ENCODE data around the gene ARHGAP29. TPM values are rescaled to one million over a fixed set of nuclear protein-coding genes. Genes with fewer than 3 reads are reported as not detected.

Gene ARHGAP29
- total and polyA plus RNA-seq, 12 donors: 5.3 to 16.7 (median 10.4) TPM

GRCh38 chr1:94246692-94247137, 9.3 kb upstream of the ARHGAP29 start:
- no peaks in the 10 kb centered on the region for H3K36me3 ChIP-seq (replicated peaks in 1 of 2)
- intact Hi-C loops (cut with DNase I): no loop called here
- peaks cover 4% of the 10 kb centered on the region for H3K27me3 ChIP-seq
- WGBS, 4 donors: 8 to 17% (median 13%) methylated on average over 11 of the region's 11 CpGs
- H3K27ac ChIP-seq: peak overlapping the region in 3 of 5 donors; percentile 18 to 42 (median 35)
- peaks cover 0 to 16% (median 14%) of the 10 kb centered on the region in 3 donors for H3K9me3 ChIP-seq (replicated peaks in 1 of 3)
- DNase-seq: no peak
- TF ChIP-seq POLR2A (IDR thresholded peaks at IDR 0.05) (no peak), CTCF (IDR thresholded peaks at IDR 0.05) (no peak)
- peaks cover 6 to 10% of the 10 kb centered on the region in 2 donors for H3K4me1 ChIP-seq (replicated peaks in 1 of 2)
- peak overlapping the region in 1 of 4 donors; percentile 82 for H3K4me3 ChIP-seq

GRCh38 chr1:94245747-94246438, 8.5 kb upstream of the ARHGAP29 start:
- peaks cover 6 to 10% of the 10 kb centered on the region in 2 donors for H3K4me1 ChIP-seq (replicated peaks in 1 of 2)
- no peak for DNase-seq
- H3K4me3 ChIP-seq: no peak overlapping the region
- intact Hi-C loops (cut with DNase I): no loop called here
- no peaks in the 10 kb centered on the region for H3K36me3 ChIP-seq (replicated peaks in 1 of 2)
- 78 to 84% (median 83%) methylated on average over 5 of the region's 5 CpGs for WGBS, 4 donors
- TF ChIP-seq POLR2A (IDR thresholded peaks at IDR 0.05) (no peak), CTCF (IDR thresholded peaks at IDR 0.05) (no peak)
- peaks cover 0 to 16% (median 14%) of the 10 kb centered on the region in 3 donors for H3K9me3 ChIP-seq (replicated peaks in 1 of 3)
- peaks cover 4% of the 10 kb centered on the region for H3K27me3 ChIP-seq
- H3K27ac ChIP-seq: peak overlapping the region in 1 of 5 donors; percentile 10

- no peak for DNase-seq
- Histone ChIP-seq H3K4me3 (no peak overlapping the region), H3K27me3 (peaks cover 4% of the 10 kb centered on the region), H3K36me3 (replicated peaks in 1 of 2) (no peaks in the 10 kb centered on the region), H3K9me3 (replicated peaks in 1 of 3) (peaks cover 0 to 16% (median 14%) of the 10 kb centered on the region in 3 donors), H3K27ac (no peak overlapping the region), H3K4me1 (replicated peaks in 1 of 2) (peaks cover 6 to 10% of the 10 kb centered on the region in 2 donors)
- TF ChIP-seq POLR2A (IDR thresholded peaks at IDR 0.05) (no peak), CTCF (IDR thresholded peaks at IDR 0.05) (no peak)
- intact Hi-C loops (cut with DNase I): no loop called here
Measured at GRCh38 chr1:94244816-94245215, 7.4 kb upstream of the ARHGAP29 start.

- peaks cover 0 to 16% (median 14%) of the 10 kb centered on the region in 3 donors for H3K9me3 ChIP-seq (replicated peaks in 1 of 3)
- H3K36me3 ChIP-seq (replicated peaks in 1 of 2): no peaks in the 10 kb centered on the region
- H3K27ac ChIP-seq: no peak overlapping the region
- no peak overlapping the region for H3K4me3 ChIP-seq
- peaks cover 6 to 10% of the 10 kb centered on the region in 2 donors for H3K4me1 ChIP-seq (replicated peaks in 1 of 2)
- 90 to 93% (median 91%) methylated on average over 2 of the region's 2 CpGs for WGBS, 4 donors
- peaks cover 8% of the 10 kb centered on the region for H3K27me3 ChIP-seq
- intact Hi-C loops (cut with DNase I): no loop called here
- DNase-seq: no peak
- no peak for TF ChIP-seq CTCF (IDR thresholded peaks at IDR 0.05)
Measured at GRCh38 chr1:94243665-94244064, 6.3 kb upstream of the ARHGAP29 start.

Measured in adrenal gland (tissue), 12 donors.